SH-SY5Y (cell line): Measurements from ENCODE around the gene SPTAN1.

Source experiments
- GATA2 ChIP-seq: IDR thresholded peaks from 2 replicates; pipeline ENCODE4 v1.6.1; 2011; ENCODE audit warnings: mild to moderate bottlenecking, low read depth, low read length
- GATA3 ChIP-seq: IDR thresholded peaks from 2 replicates; pipeline ENCODE4 v1.6.1; 2011; ENCODE audit warnings: low read depth, mild to moderate bottlenecking, low read length, moderate library complexity

- TF ChIP-seq GATA2, result no peak
- no peak for TF ChIP-seq GATA3
Observed at GRCh38 chr9:128677794-128678193, 125.4 kb downstream of the SPTAN1 start.
